Renal cortex interstitium (tissue), 11 donors: ENCODE results near the gene OR2AJ1. TPM values are rescaled to one million over a fixed set of nuclear protein-coding genes. Genes with fewer than 3 reads are reported as not detected.

ENCODE experiments used
- DNase-seq, 11 donors: peaks; one replicate each; pipeline ENCODE4 v3.0.0-alpha.2; 2013; ENCODE audit warnings: low read depth in 9 of 11, low spot score in 4 of 11; ENCODE audit errors: extremely low read depth in 1 of 11
- polyA plus RNA-seq, 3 donors: library from polyadenylated mRNA; unstranded; fragments of 120-200 nt; gene quantifications; one replicate each; pipeline ENCODE4 v1.2.1, GENCODE V29; 2013; ENCODE audit not compliant: insufficient read length in 3 of 3

OR2AJ1 gene
- polyA plus RNA-seq, 3 donors = not detected

DNA sequence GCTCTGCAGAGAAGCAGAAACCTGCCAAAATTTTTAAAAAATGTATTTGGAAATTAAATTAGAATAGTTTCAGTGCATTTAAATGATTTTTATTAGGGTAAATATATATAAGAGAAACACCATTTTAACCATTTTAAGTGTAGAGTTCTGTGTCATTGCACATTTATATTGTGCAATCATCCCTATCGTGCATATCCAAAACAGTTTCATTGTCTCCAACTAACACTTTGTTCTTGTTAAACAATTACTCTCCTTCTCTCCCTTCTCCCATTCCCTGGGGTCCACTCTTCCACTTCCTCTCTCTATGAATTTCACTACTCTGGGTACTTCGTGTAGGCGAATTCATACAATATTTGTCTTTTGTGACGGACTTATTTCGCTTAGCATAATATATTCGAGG, 17.9 kb downstream of the OR2AJ1 start:
- DNase-seq = no peak

DNA sequence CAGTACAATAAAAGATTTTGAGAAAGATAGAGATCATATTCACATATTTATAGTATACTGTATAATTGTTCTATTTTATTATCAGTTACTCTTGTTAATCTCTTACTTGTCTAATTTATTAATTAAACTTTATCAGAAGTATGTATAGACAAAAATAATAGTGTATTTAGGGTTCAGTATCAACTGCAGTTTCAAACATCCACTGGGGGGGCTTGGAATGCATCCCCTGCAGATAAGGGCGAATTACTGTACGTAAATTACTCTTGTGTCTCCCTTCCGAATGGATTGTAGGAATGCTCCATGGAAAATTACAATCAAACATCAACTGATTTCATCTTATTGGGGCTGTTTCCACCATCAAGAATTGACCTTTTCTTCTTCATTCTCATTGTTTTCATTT, 23.9 kb downstream of the OR2AJ1 start, which contains the start of gene OR2L8:
TSS of gene OR2L8 (plus strand) at position 301 of the 400 bp plus-strand sequence. CDS start at position 301, 0 bp downstream.
- no peak for DNase-seq

DNA sequence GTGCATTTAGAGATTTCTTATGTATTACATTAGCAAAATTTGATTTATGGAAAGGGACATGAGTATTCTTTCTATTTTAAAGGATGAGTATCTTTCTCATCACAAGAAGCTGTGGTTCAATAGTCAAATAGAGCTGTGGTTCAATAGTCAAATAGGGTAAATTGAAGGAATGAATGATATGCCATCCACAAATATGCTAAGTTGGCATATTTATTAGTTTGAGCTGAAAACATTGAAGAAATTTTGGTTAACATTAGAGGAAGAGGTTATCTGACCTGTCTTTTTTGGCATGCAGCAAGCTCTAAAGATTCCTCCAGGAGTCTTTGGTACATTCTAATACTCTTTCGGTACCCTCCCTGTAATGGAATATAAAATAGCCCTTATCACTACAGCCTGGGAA, 28.7 kb downstream of the OR2AJ1 start:
- no peak for DNase-seq

GRCh38 chr1:247961791-247962190, 37.1 kb downstream of the OR2AJ1 start:
- DNase-seq = no peak

DNA sequence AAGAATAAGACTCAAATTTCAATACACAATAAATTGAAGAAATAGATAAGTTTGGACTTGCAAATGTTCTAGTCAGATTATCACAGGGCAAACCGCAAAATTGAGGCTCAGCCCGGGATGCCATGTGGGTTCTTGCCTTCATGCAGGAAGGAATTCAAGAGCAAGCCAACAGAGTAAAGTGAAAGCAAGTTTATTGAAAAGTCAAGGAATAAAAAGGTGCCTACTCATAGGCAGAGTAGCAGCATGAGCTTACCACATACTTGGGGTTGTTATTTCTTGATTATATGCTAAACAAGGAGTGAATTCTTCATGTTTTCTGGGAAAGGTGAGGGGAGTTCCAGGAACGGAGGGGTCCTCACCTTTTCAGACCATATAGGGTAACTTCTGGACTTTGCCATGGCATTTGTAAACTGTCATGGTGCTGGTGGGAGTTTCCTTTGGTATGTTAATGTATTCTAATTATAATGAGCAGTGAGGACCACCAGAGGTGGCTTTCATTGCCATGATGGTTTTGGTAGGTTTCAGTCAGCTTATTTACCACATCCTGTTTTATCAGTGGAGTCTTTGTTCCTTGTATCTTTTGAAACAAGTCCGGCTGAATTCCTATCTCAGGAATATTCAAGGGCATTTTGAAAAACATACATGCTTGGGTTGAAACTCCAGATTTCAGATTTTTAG, 38.4 kb downstream of the OR2AJ1 start:
- DNase-seq = no peak

- DNase-seq = no peak
Observed at GRCh38 chr1:247964933-247965332, 40.2 kb downstream of the OR2AJ1 start, which contains the start of gene OR2AK2. TSS of gene OR2AK2 (plus strand) at chr1:247965233. CDS start at chr1:247965377, 144 bp downstream.

DNA sequence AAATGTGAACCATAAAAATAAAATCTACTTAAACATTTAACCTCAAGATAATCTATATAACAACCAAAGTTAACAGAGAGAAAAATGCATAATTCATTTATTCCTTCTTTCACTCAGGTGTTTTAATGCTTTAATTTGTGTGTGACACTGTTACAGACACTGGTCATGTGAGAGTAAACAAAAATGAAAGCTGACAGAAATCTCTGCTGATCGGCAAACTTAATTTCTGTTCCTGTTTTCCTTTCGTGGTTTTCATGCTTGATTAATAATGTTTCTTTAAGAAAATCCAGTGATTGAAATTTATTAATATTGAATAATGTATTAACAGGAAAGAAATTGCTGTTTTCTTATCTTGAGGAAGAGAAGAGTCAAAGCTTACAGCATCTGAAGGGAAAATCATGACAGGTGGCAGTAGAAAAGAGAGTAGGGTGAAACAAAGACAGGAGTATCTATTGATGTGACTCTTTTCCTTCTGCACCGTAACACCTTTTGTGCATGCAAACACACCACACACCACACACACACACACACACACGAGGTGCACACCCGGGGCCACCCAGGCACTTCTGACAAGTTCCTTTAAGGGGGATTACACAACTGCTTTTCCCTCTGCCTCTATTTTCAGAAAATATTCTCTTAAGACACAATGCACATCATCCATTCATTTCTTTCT, 42.0 kb downstream of the OR2AJ1 start:
- DNase-seq = no peak

Other genes starting within 250 kb of the OR2AJ1 start
- gene OR13G1, start 245.2 kb upstream of the OR2AJ1 start, polyA plus RNA-seq = not detected
- gene OR6F1, start 208.2 kb upstream of the OR2AJ1 start, polyA plus RNA-seq = not detected
- not detected for gene OR14K1, start 186.3 kb upstream of the OR2AJ1 start, polyA plus RNA-seq
- not detected for gene OR14A2, start 176.7 kb upstream of the OR2AJ1 start, polyA plus RNA-seq
- not detected for gene OR1C1, start 164.3 kb upstream of the OR2AJ1 start, polyA plus RNA-seq
- gene OR14A16, start 100.8 kb upstream of the OR2AJ1 start, polyA plus RNA-seq = not detected
- not detected for gene OR11L1, start 83.0 kb upstream of the OR2AJ1 start, polyA plus RNA-seq
- gene TRIM58, start 67.7 kb upstream of the OR2AJ1 start, polyA plus RNA-seq = 1 to 10 TPM; 1.1 to 2.2 (median 1.3) TPM
- under 1 TPM; 0.21 to 0.54 (median 0.22) TPM for gene OR2W3, start 29.3 kb upstream of the OR2AJ1 start, polyA plus RNA-seq
- gene OR2T8, start 4.6 kb upstream of the OR2AJ1 start, polyA plus RNA-seq = not detected
- gene OR2L8, start 24.0 kb downstream of the OR2AJ1 start, polyA plus RNA-seq = not detected
- gene OR2AK2, start 40.3 kb downstream of the OR2AJ1 start, polyA plus RNA-seq = not detected
- gene OR2L5, start 88.8 kb downstream of the OR2AJ1 start, polyA plus RNA-seq = not detected
- under 1 TPM; 0.04 to 0.14 (median 0.06) TPM for gene OR2L2, start 105.2 kb downstream of the OR2AJ1 start, polyA plus RNA-seq
- not detected for gene OR2L3, start 121.9 kb downstream of the OR2AJ1 start, polyA plus RNA-seq
- gene OR2L13, start 170.3 kb downstream of the OR2AJ1 start, polyA plus RNA-seq = not detected
- not detected for gene OR2M5, start 220.3 kb downstream of the OR2AJ1 start, polyA plus RNA-seq
- not detected for gene OR2M2, start 249.9 kb downstream of the OR2AJ1 start, polyA plus RNA-seq